ENCODE data around the gene SLC66A2. TPM values are rescaled to one million over a fixed set of nuclear protein-coding genes. Genes with fewer than 3 reads are reported as not detected.

The SLC66A2 gene
- total and polyA plus RNA-seq, 3 experiments from 2014 or later, result 18.3 to 31.7 (median 29.9) TPM

DNA sequence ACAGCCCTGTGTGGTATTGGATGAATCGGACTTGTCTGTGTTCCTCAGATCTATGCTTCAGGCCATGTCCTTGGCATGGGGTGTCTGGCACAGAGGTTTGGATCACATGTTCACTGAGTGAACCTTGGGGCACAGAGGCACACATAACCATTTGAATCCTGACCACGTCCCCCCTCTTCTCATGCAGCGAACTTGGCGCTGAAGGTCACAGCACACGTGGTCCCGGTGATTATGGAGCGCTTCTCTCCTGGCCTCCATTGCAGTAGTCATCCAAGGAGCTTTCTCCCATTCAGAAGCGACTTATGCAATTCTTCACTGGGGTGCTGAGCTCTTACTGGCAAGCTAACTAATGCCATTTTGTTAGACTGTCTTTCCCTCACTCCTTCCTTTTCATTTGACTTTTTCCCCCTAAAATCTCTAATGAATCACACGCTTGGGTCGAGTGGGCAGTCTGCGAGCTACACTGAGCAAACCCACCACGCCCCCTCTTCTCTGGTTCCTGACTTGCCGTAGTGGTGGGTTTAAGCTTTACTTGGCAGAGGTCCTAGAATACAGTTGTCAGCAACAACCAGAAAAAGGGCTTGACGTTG lies 94.3 kb downstream of the SLC66A2 start:
- Histone ChIP-seq H3K27me3 (ENCODE audit: insufficient read depth, low read length, poor library complexity, severe bottlenecking) (no peaks in the 10 kb centered on the region), H3K4me3 (ENCODE audit: low read length) (no peak overlapping the region), H3K4me1 (ENCODE audit: insufficient read depth, low read length) (peaks cover 4% of the 10 kb centered on the region), H3K9me3 (ENCODE audit: low read length) (no peaks in the 10 kb centered on the region), H3K27ac (ENCODE audit: low read depth, low read length) (no peak overlapping the region), H3K36me3 (ENCODE audit: insufficient read depth, low read length) (no peaks in the 10 kb centered on the region)
- Mint-ChIP-seq H3K4me1 (peaks cover 0 to 6% (median 5%) of the 10 kb centered on the region in 3 donors), H3K4me3 (no peak overlapping the region), H3K27me3 (peaks cover 7 to 25% of the 10 kb centered on the region in 2 donors), H3K36me3 (no peaks in the 10 kb centered on the region), H3K27ac (peak overlapping the region in 1 of 8 donors; percentile 77), H3K9me3 (peaks cover 0 to 8% (median 7%) of the 10 kb centered on the region in 5 donors)
- DNase-seq, result no peak
- ChIA-PET POLR2A (no interaction called here), CTCF (no interaction called here)

DNA sequence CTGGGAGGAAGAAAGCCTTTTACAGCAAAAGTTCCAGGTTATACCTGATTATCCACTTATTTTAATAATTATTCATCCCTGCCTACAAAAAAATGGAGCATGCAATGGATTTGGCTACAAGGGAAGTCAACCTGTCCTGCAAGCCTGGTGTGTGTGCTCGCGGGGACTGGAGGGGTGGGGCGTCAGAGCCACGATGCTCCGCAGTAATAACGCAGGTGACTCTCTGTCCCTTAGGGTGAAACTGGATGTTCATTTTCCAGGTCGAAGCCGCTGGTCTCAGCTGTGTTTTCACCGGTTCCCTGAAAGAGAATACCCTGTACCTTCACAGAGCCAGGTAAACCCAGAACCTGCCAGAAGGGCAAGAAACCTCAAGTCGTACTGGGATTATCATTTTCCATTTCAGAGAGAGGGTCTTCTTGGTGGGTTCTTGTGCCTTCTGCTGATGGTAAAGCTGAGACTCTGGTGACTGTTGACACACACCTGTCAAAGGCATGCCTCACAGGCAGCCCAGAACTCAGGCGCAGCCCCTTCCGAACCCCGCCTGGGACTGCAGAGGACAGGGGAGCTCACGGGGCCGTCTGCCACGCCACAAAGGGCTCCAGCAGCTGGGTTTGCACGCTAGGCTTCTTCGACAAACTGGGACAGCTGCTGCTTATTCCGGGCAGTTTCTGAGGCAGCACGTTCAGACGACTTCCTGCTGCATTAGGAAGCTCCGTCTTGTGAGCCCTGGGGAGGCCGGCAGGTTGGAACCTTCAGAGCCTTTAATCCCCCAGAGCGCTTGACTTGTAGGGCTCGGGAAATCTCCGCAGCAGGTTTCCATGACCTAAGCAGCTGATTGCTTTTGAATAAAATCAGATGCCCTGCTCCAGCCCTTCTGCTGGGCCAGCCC lies 95.1 kb downstream of the SLC66A2 start:
- H3K36me3 ChIP-seq (ENCODE audit: insufficient read depth, low read length), result no peaks in the 10 kb centered on the region
- H3K27ac ChIP-seq (ENCODE audit: low read depth, low read length), result no peak overlapping the region
- Mint-ChIP-seq H3K27ac (no peak overlapping the region), H3K9me3 (peaks cover 0 to 5% (median 0%) of the 10 kb centered on the region in 5 donors), H3K36me3 (no peaks in the 10 kb centered on the region), H3K4me1 (peaks cover 0 to 6% (median 5%) of the 10 kb centered on the region in 3 donors), H3K4me3 (no peak overlapping the region), H3K27me3 (peaks cover 7 to 25% of the 10 kb centered on the region in 2 donors)
- no peaks in the 10 kb centered on the region for H3K27me3 ChIP-seq (ENCODE audit: insufficient read depth, low read length, poor library complexity, severe bottlenecking)
- no peaks in the 10 kb centered on the region for H3K9me3 ChIP-seq (ENCODE audit: low read length)
- ChIA-PET CTCF (no interaction called here), POLR2A (no interaction called here)
- H3K4me3 ChIP-seq (ENCODE audit: low read length), result no peak overlapping the region
- peaks cover 4% of the 10 kb centered on the region for H3K4me1 ChIP-seq (ENCODE audit: insufficient read depth, low read length)
- peak in 1 of 5 donors; percentile 25 for DNase-seq

DNA sequence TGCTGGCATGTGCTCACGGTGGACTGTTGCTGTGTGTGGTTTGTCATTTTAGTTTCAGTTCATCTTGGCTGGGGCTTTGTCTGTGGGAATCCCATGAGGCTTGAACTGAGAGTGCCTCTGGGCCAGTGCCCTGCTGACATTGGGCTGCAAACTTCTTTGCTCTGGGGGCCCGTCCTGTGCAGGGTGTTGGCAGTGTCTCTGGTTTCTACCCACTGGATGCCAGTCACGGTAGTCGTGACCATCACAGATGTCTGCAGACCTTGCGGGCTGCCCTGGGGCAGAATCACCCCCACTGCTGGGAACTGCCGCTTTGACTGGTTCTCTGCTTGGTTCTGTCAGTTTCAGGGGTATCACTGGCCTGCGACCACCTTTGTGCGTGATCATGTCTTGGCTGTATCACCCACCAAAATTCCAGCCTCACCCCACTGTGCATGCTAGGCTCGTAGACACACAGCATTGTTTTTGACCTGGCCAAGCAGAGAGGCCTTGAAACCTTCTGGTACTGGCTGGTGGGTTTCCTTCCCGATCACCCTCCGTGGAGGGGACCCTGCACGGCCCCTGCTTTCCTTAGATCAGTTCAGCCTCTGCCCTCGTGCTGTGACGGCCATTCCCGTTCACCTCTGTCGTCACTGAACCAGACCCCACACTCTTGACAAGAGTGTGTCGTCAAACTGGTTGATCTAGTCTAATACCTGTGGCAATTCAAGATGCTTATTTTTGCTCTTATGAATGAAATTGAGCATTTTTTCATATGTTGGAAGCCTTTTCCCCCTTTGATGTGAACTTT lies 96.1 kb downstream of the SLC66A2 start:
- H3K4me1 Mint-ChIP-seq, result peaks cover 0 to 6% (median 5%) of the 10 kb centered on the region in 3 donors
- H3K27me3 Mint-ChIP-seq, result peaks cover 7 to 21% of the 10 kb centered on the region in 2 donors
- Histone ChIP-seq H3K36me3 (ENCODE audit: insufficient read depth, low read length) (no peaks in the 10 kb centered on the region), H3K4me1 (ENCODE audit: insufficient read depth, low read length) (peaks cover 4% of the 10 kb centered on the region), H3K27me3 (ENCODE audit: insufficient read depth, low read length, poor library complexity, severe bottlenecking) (no peaks in the 10 kb centered on the region), H3K4me3 (ENCODE audit: low read length) (no peak overlapping the region), H3K9me3 (ENCODE audit: low read length) (no peaks in the 10 kb centered on the region), H3K27ac (ENCODE audit: low read depth, low read length) (no peak overlapping the region)
- no peak overlapping the region for H3K27ac Mint-ChIP-seq
- no peaks in the 10 kb centered on the region for H3K36me3 Mint-ChIP-seq
- no peak for DNase-seq
- CTCF ChIA-PET, result no interaction called here
- H3K9me3 Mint-ChIP-seq, result no peaks in the 10 kb centered on the region
- H3K4me3 Mint-ChIP-seq, result no peak overlapping the region
- POLR2A ChIA-PET, result no interaction called here

DNA sequence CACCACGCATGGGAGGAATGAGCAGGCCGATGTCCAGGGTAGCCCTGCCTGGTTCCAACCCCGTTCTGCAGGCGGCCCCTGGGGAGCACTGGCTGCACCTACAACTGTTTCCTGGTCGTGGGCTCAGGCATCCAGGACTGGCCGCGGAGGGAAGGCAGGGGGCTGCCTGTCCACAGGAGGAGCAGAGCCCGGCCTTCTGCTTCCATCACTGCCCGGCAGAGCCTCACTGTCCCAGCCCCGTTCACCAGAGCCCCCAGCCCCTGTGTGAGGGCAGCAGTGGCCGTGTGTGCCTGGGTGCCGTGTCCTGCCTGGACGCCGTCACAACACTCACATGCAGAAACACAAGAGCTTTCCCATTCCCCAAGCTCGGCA lies 97.5 kb downstream of the SLC66A2 start:
- Histone ChIP-seq H3K27me3 (ENCODE audit: insufficient read depth, low read length, poor library complexity, severe bottlenecking) (no peaks in the 10 kb centered on the region), H3K4me1 (ENCODE audit: insufficient read depth, low read length) (peaks cover 4% of the 10 kb centered on the region), H3K9me3 (ENCODE audit: low read length) (no peaks in the 10 kb centered on the region), H3K36me3 (ENCODE audit: insufficient read depth, low read length) (no peaks in the 10 kb centered on the region), H3K4me3 (ENCODE audit: low read length) (no peak overlapping the region), H3K27ac (ENCODE audit: low read depth, low read length) (no peak overlapping the region)
- H3K4me1 Mint-ChIP-seq, result peaks cover 0 to 6% (median 5%) of the 10 kb centered on the region in 3 donors
- ChIA-PET CTCF (interaction anchor here (0.6 kb wide), 1 partner anchor 10 kb away, joined by 3 read pairs; no protein-coding TSS in a partner anchor), POLR2A (no interaction called here)
- H3K27ac Mint-ChIP-seq, result no peak overlapping the region
- H3K36me3 Mint-ChIP-seq, result no peaks in the 10 kb centered on the region
- DNase-seq, result no peak
- peaks cover 7 to 21% of the 10 kb centered on the region in 2 donors for H3K27me3 Mint-ChIP-seq
- no peak overlapping the region for H3K4me3 Mint-ChIP-seq
- H3K9me3 Mint-ChIP-seq, result no peaks in the 10 kb centered on the region

DNA sequence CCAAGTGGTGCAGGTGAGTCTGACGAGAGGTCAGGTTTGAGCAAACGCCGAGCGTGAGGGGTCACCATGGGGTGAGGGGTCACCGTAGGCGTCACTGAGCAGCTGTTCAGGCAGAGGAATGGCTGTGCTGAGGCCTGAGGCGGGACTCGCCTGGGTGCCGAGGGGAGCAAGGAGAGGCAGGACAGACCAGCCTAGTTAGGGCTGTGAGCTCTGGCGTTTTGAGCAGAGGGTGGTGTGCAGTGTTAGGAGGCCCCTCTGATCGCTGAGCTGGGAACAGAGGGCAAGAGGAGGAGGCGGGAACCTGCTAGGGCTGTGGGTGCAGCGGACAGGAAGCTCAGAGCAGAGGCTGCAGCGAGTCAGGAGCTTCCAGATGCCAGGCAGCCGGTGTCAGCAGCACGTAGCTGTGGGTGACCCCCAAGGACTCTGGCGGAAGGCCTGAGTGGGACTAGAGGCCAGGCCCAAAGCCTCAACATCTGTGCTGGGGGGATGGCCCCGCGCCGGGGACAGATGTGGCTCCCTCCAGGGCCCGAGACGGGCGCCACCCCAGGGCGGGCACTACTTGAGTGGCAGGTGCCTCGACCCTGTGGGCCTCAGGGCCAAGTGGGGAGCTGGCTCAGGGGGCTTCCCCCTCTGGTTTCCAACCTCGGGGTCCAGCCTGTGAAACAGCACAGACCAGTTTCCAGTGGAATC lies 98.0 kb downstream of the SLC66A2 start:
- no peak for DNase-seq

DNA sequence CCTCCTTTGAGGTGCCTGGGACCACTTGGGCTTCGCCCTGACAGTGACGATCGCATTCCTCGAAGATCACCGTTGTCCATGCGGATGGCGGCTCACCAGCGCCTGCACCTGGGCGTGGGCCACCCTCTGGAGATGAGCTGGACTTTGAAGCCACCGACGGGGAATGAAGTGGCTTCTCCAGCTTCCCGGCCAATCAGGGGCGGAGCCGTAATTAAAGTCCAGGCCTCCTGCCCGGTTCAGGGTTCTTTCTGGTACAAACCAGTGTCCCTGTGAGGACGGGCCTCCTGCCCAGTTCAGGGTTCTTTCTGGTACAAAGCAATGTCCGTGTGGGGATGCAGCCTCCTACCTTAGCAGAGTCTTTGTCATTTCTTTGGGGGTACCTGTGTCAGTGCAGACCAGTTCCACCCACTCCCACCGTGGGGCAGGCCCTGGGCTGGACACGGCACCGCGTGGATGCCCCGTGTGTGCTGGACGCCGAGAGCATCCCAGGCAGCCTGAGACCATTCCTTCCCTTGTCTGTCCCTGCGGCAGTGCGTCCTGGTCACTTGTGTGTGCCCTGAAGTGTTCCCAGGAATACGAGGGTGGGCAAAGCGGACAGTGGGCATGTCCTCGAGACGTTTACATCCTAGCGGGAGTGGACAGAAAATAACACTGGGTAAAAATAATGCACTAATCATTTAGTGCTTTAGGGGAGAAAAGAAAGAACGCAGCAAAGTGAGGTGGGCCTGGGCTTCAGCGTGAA lies 98.7 kb downstream of the SLC66A2 start:
- Mint-ChIP-seq H3K4me1 (peaks cover 0 to 6% (median 5%) of the 10 kb centered on the region in 3 donors), H3K4me3 (no peak overlapping the region), H3K36me3 (no peaks in the 10 kb centered on the region), H3K9me3 (no peaks in the 10 kb centered on the region), H3K27me3 (peaks cover 5 to 17% of the 10 kb centered on the region in 2 donors), H3K27ac (no peak overlapping the region)
- no peak overlapping the region for H3K27ac ChIP-seq (ENCODE audit: low read depth, low read length)
- ChIA-PET POLR2A (no interaction called here), CTCF (no interaction called here)
- H3K9me3 ChIP-seq (ENCODE audit: low read length), result no peaks in the 10 kb centered on the region
- no peaks in the 10 kb centered on the region for H3K27me3 ChIP-seq (ENCODE audit: insufficient read depth, low read length, poor library complexity, severe bottlenecking)
- no peak overlapping the region for H3K4me3 ChIP-seq (ENCODE audit: low read length)
- H3K36me3 ChIP-seq (ENCODE audit: insufficient read depth, low read length), result no peaks in the 10 kb centered on the region
- peaks cover 4% of the 10 kb centered on the region for H3K4me1 ChIP-seq (ENCODE audit: insufficient read depth, low read length)
- no peak for DNase-seq

More for the DNA sequence above, 98.0 kb downstream of the SLC66A2 start:
- no peaks in the 10 kb centered on the region for H3K9me3 ChIP-seq (ENCODE audit: low read length)
- no peaks in the 10 kb centered on the region for H3K36me3 ChIP-seq (ENCODE audit: insufficient read depth, low read length)
- Mint-ChIP-seq H3K4me1 (peaks cover 0 to 6% (median 5%) of the 10 kb centered on the region in 3 donors), H3K27me3 (peaks cover 7 to 20% of the 10 kb centered on the region in 2 donors), H3K9me3 (no peaks in the 10 kb centered on the region), H3K27ac (no peak overlapping the region), H3K4me3 (no peak overlapping the region), H3K36me3 (no peaks in the 10 kb centered on the region)
- no peaks in the 10 kb centered on the region for H3K27me3 ChIP-seq (ENCODE audit: insufficient read depth, low read length, poor library complexity, severe bottlenecking)
- H3K4me1 ChIP-seq (ENCODE audit: insufficient read depth, low read length), result peaks cover 4% of the 10 kb centered on the region
- no peak overlapping the region for H3K27ac ChIP-seq (ENCODE audit: low read depth, low read length)
- CTCF ChIA-PET, result interaction anchor here (0.6 kb wide), 1 partner anchor 10 kb away, joined by 3 read pairs; no protein-coding TSS in a partner anchor
- POLR2A ChIA-PET, result no interaction called here
- no peak overlapping the region for H3K4me3 ChIP-seq (ENCODE audit: low read length)

Measured in CD8-positive, alpha-beta memory T cell (primary cell).